GM19099 (cell line): ENCODE measurements around the gene SAP25.

ENCODE experiments used
- POLR2A ChIP-seq: IDR thresholded peaks from 3 replicates; pipeline ENCODE4 v1.6.1; 2011; ENCODE audit warnings: low read depth; ENCODE audit not compliant: insufficient read length; ENCODE audit errors: extremely low read depth

SAP25 gene

GRCh38 chr7:100604028-100604975 is 30.6 kb upstream of the SAP25 start:
- TF ChIP-seq POLR2A: peak; percentile 43

GRCh38 chr7:100603726-100604027 is 30.0 kb upstream of the SAP25 start:
- no peak for TF ChIP-seq POLR2A

GRCh38 chr7:100602889-100603725 is 29.4 kb upstream of the SAP25 start:
- TF ChIP-seq POLR2A: no peak

GRCh38 chr7:100600730-100601038 is 27.0 kb upstream of the SAP25 start:
- no peak for TF ChIP-seq POLR2A

GRCh38 chr7:100599911-100600729 is 26.4 kb upstream of the SAP25 start:
- no peak for TF ChIP-seq POLR2A

- TF ChIP-seq POLR2A: no peak
These were observed 24.7 kb upstream of the SAP25 start for GRCh38 chr7:100598425-100598824.

GRCh38 chr7:100595188-100595587 is 21.5 kb upstream of the SAP25 start:
- no peak for TF ChIP-seq POLR2A

- no peak for TF ChIP-seq POLR2A
These were observed 17.9 kb upstream of the SAP25 start for GRCh38 chr7:100591596-100591995.

- TF ChIP-seq POLR2A: no peak
These were observed 16.5 kb upstream of the SAP25 start for GRCh38 chr7:100590077-100590737.

GRCh38 chr7:100589341-100589947 is 15.7 kb upstream of the SAP25 start:
- no peak for TF ChIP-seq POLR2A

- TF ChIP-seq POLR2A: no peak
These were observed 14.7 kb upstream of the SAP25 start for GRCh38 chr7:100588438-100588837.

GRCh38 chr7:100586266-100587025 is 12.7 kb upstream of the SAP25 start, which contains the start of gene FBXO24:
Gene FBXO24, plus strand, starts transcription at chr7:100586328. Its CDS starts 298 bp downstream, at chr7:100586626.
- peak; percentile 68 for TF ChIP-seq POLR2A

- peak; percentile 98 for TF ChIP-seq POLR2A
These were observed 12.0 kb upstream of the SAP25 start, which contains the start of gene LRCH4 for GRCh38 chr7:100585511-100586265. Gene LRCH4, minus strand, starts transcription at chr7:100586129. Its CDS starts 29 bp downstream, at chr7:100586100.
